Suppressor macrophage treated with lipopolysaccharide for 4 hours (primary cell): ENCODE measurements around the gene CSTB.
"Not testable (repeated sequence)": the region's sequence is repeated elsewhere in the genome, so short reads cannot be mapped to it uniquely, and the experiment has no call there.

ENCODE experiments used
- DNase-seq: peaks from one replicate; pipeline ENCODE4 v3.0.0-alpha.2; 2020

CSTB gene, protein sequence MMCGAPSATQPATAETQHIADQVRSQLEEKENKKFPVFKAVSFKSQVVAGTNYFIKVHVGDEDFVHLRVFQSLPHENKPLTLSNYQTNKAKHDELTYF

GRCh38 chr21:43775795-43776430, at the start of gene CSTB:
CSTB (minus strand) TSS chr21:43776308; CDS start chr21:43776269, 39 bp downstream.
- DNase-seq: peak; percentile 91

- no peak for DNase-seq
Measured at GRCh38 chr21:43825242-43825935, 49.3 kb upstream of the CSTB start.

- peak; percentile 58 for DNase-seq
Measured at GRCh38 chr21:43824333-43825241, 48.5 kb upstream of the CSTB start.

DNA sequence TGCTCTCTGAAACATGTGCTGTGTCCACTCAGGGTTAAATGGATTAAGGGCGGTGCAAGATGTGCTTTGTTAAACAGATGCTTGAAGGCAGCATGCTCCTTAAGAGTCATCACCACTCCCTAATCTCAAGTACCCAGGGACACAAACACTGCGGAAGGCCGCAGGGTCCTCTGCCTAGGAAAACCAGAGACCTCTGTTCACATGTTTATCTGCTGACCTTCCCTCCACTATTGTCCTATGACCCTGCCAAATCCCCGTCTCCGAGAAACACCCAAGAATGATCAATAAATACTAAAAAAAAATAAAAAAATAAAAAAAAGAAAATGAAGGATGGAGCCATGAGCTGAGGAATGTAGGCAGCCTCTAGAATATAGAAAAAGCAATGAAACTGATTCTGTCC, 46.6 kb upstream of the CSTB start:
- DNase-seq: not testable (repeated sequence)

DNA sequence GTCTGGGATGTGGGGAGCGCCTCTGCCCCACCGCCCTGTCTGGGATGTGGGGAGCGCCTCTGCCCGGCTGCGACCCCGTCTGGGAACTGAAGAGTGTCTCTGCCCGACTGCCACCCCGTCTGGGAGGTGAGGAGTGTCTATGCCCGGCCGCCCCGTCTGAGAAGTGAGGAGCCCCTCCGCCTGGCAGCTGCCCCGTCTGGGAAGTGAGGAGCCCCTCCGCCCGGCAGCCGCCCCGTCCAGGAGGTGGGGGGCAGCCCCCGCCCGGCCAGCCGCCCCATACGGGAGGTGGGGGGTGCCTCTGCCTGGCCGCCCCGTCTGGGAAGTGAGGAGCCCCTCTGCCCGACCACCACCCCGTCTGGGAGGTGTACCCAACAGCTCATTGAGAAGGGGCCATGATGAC, 46.1 kb upstream of the CSTB start:
- not testable (repeated sequence) for DNase-seq

DNA sequence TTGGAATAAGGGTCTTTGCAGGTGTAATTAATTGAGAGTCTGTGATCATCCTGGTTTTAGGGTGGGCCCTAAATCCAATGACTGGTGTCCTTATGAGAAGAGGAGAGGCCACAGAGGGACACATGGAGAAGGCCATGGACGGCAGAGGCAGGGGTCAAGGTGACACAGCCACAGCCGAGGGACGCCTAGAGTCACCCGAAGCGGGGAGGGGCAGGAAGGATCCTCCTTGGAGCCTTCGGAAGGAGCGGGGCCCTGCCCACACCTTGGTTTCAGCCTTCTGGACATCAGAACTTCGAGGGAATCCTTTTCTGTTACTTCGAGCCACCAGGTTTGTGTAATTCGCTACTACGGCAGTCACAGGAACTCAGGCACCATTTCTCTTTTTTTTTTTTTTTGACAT, 44.4 kb upstream of the CSTB start:
- no peak for DNase-seq

DNA sequence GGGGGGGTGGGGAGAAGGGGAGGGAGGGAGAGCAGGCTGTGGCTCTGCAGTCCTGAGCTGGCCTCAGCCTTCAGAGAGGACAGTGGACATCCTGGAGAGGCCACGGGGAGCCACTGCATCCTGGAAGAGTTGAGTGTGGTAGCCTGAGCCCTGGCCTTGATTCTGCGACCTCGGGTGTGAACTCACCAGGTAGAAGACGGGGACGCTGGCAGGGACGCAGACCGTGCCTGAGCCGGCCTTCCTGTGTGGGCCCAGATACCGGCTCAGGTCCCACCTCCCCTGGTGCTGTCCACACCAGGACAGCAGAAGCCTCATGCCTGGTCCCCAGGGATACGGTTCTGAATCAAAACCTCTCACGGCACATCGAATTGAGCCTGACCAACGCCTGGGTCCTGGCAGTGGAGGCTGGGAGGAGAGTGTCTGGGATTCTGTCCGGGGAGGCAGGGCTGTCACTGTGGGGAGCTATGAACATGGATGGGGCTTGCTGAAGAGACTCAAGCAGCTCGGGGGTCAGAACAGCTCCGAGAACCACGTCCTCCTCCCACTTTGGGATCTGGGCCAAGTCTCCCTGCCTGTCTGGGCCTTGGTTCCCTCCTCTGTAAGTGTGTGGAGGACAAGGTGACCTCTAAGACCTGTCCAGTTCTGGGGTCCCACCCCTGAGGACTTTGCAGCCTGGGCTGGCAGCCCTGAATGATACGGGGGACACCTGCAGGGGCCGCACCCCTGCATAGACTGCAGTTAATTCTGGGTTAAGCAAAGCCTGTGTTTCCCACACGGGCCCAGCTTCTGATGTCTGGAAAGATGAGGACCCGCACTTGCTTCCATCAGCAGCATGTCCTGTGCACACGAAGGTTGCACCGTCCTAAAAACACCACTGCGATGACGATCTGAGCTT, 43.6 kb upstream of the CSTB start:
- DNase-seq: no peak

DNA sequence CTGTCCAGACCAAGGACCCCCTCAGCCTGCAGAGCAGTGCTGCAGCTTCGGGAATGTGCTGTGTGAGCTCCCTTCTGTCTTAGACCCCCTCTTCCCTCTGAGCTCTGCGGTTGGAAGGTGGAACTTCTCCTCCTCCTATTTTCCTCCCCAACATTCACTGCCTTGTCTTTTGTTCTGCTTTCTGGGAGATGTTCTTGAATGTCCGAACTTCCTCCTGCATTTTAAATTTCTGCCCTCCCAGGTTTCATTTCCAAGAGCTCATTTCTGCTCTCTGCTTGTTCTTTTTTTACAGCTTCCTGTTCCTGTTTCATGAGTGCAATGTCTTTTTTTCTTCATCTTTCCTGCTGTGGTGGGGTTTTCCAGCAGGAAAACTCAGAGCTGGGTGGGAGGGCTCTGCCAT, 42.6 kb upstream of the CSTB start:
- DNase-seq: peak; percentile 78

- peak; percentile 54 for DNase-seq
Measured at GRCh38 chr21:43817157-43818086, 41.3 kb upstream of the CSTB start.

GRCh38 chr21:43816611-43817071, 40.5 kb upstream of the CSTB start:
- DNase-seq: no peak

- DNase-seq: no peak
Measured at GRCh38 chr21:43815991-43816390, 39.9 kb upstream of the CSTB start.

DNA sequence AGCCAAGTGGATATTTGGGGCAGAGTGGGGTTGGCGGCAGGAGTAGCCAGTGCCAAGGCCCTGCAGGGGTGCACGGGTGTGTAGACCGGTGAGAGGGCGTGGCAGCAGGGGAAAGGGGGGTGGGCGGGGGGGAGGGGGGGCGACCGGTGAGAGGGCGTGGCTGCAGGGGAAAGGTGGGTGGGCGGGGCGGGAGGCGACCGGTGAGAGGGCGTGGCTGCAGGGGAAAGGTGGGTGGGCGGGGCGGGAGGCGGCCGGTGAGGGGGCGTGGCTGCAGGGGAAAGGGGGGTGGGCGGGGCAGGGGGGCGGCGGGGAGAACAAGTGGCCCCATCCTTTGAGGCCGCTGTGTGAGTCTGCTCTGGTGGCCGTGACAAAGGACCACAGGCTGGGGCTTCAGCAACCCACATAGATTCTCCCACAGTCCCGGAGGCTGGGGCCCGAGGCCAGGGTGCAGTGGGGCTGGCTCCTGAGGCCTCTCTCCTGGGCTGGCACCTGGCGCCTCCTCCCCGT, 39.1 kb upstream of the CSTB start:
- DNase-seq: no peak

- no peak for DNase-seq
Measured at GRCh38 chr21:43814215-43815106, 38.4 kb upstream of the CSTB start.

- no peak for DNase-seq
Measured at GRCh38 chr21:43813656-43813980, 37.5 kb upstream of the CSTB start.

- no peak for DNase-seq
Measured at GRCh38 chr21:43812957-43813655, 37.0 kb upstream of the CSTB start.

DNA sequence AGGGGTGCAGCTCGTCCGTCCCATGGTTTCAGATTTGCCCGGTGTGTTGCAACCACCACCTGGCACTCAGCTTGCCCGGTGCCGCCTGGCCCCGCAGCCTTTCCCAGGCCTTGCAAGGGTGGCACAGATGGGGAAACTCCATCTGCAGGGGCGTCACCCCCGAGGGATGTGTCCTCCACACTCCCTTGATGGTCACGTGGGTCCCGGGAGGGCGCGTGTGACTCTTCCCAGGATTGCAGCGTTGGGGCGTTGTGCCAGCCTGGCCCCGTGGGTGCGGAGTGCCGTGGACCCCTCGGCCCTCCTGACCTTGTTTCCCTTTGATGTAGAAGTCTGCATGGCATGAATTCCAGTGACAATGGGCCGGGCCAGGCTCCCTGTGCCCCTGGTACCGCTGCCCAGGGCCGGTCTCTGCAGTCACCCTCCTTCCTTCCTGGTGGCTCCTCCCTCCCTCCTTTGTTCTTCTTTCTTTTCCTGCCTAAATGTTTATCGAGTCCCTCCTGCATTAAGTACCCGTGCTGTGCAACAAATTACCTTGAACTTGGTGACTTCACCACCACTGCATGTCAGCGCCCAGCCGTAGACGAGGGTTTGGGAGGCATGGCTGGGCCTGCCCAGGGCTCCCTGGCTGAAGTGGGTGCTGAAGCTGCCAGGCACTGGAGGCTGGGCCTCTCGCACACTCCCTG, 36.2 kb upstream of the CSTB start:
- DNase-seq: peak; percentile 85

DNA sequence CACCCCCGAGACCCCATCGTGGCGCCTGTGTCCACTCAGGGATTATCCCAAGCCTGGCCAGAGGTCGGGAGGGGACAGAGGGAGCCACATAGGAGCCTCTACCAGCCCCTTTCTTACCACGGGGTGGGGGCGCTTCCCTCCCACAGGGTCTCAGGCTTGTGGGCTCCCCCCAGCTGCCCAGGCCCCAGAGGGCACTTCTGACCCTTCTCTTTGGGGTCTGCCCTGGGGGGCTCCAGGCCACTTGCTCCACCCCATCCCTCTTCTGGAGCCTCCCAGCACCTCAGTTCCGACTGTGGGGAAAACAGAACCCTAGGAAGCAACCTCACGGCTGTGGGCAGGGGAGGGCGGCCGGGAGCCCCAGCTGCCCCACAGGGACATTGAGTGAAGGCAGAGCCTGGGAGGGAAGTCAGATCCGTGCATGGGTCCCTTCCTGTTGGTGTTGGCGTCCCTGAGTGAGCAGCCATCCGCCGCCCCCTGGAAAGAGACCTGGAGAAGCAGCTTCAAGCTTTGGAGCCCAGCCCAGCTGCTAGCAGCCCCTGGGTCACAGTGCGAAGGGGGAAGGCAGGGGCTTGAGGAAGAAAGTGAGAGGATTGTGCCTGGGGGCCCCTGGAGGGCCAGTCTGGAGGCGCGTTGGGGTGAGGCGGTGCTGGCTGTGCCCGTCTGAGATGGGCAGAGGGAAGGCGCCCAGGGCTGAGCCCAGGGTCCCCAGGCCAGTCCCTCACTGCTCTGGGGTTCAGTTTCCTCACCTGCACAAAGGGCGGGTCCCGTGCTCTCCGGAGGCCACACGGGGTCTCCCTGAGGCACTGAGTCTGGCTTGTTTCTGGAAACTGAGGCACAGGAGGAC, 35.4 kb upstream of the CSTB start:
- no peak for DNase-seq
